ENCODE measurements around the gene ST6GALNAC3.

- TF ChIP-seq CTCF (conservative IDR thresholded peaks at IDR 0.05; ENCODE audit: low read length) (no peak), EZH2phosphoT487 (IDR thresholded peaks at IDR 0.05; ENCODE audit: borderline replicate concordance, low read depth, low read length) (no peak)
Observed at GRCh38 chr1:76140227-76140626, 65.7 kb downstream of the ST6GALNAC3 start.

Measured in OCI-LY7 (cell line).